Measurements from ENCODE around the gene IL34.
A peak's percentile ranks its signal among the peaks of the same experiment; 100 is the strongest.

The IL34 gene

DNA sequence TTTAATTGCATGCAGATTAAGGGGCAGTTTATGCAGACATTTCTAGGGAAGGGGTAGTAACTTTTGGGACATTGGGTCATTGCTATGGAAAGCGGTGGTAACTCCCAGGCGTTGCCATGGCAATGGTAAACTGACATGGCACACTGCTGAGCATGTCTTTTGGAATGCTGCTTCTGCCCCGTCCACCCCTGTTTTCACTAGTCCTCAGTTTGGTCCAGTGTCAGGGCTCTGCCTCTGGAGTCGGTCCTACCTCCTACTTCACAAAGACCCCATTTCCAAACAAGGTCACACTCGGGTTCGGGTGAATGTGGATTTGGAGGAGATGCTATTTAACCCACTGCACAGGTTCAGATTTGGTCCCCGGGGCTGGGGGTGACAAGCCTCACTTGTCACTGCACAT is 2.9 kb downstream of the IL34 start:
- DNase-seq (ENCODE audit: low spot score), result no peak
- TF ChIP-seq, protein P1, sequence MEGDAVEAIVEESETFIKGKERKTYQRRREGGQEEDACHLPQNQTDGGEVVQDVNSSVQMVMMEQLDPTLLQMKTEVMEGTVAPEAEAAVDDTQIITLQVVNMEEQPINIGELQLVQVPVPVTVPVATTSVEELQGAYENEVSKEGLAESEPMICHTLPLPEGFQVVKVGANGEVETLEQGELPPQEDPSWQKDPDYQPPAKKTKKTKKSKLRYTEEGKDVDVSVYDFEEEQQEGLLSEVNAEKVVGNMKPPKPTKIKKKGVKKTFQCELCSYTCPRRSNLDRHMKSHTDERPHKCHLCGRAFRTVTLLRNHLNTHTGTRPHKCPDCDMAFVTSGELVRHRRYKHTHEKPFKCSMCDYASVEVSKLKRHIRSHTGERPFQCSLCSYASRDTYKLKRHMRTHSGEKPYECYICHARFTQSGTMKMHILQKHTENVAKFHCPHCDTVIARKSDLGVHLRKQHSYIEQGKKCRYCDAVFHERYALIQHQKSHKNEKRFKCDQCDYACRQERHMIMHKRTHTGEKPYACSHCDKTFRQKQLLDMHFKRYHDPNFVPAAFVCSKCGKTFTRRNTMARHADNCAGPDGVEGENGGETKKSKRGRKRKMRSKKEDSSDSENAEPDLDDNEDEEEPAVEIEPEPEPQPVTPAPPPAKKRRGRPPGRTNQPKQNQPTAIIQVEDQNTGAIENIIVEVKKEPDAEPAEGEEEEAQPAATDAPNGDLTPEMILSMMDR (IDR thresholded peaks at IDR 0.05; ENCODE audit: extremely low read depth, missing control alignments), result no peak

DNA sequence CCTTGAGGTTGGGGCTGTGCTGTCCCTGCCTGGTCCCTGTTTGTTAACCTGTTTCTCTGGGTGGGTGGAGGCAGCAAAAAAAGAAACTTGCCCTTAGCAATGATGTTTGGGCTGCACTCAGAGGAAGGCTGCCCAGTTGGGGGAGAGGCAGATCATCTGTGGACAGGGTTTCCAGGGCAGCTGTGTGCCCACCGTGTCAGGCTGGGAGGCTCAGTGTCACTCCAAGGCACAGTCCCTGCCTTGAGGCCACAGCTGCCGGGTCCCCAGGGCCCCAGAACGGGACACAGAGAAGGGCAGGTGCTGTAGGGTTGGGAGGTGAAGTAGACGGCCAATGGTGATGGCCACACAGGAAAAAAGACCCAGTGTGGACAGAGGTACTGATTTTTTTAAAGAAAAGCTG is 3.9 kb downstream of the IL34 start:
- peak; percentile 12 for DNase-seq (ENCODE audit: low spot score)
- TF ChIP-seq, protein P1 (IDR thresholded peaks at IDR 0.05; ENCODE audit: extremely low read depth, missing control alignments), result no peak

GRCh38 chr16:70651524-70651923 is 5.2 kb downstream of the IL34 start:
- TF ChIP-seq, protein P1 (IDR thresholded peaks at IDR 0.05; ENCODE audit: extremely low read depth, missing control alignments), result no peak
- DNase-seq (ENCODE audit: low spot score), result no peak

DNA sequence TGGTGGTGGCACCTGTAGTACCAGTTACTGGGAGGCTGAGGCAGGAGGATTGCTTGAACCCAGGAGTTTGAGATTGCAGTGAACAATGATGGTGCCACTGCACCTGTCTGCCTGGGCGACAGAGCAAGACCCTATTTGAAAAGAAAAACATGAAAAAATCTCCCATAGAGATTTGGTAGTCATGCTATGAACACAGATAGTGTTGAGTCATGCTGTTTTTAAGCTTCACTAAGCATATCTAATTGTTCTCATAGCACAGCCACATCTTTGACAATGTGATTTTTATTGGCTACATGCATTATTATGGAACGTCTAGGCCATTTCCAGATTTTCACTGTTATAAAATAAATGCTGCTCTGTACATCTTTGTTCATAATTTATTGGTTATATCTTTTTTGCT is 6.0 kb downstream of the IL34 start:
- peak; percentile 7 for DNase-seq (ENCODE audit: low spot score)
- TF ChIP-seq, protein P1 (IDR thresholded peaks at IDR 0.05; ENCODE audit: extremely low read depth, missing control alignments), result no peak

- no peak for DNase-seq (ENCODE audit: low spot score)
- TF ChIP-seq, protein P1 (IDR thresholded peaks at IDR 0.05; ENCODE audit: extremely low read depth, missing control alignments), result no peak
These were observed 7.0 kb downstream of the IL34 start for GRCh38 chr16:70653406-70653805.

DNA sequence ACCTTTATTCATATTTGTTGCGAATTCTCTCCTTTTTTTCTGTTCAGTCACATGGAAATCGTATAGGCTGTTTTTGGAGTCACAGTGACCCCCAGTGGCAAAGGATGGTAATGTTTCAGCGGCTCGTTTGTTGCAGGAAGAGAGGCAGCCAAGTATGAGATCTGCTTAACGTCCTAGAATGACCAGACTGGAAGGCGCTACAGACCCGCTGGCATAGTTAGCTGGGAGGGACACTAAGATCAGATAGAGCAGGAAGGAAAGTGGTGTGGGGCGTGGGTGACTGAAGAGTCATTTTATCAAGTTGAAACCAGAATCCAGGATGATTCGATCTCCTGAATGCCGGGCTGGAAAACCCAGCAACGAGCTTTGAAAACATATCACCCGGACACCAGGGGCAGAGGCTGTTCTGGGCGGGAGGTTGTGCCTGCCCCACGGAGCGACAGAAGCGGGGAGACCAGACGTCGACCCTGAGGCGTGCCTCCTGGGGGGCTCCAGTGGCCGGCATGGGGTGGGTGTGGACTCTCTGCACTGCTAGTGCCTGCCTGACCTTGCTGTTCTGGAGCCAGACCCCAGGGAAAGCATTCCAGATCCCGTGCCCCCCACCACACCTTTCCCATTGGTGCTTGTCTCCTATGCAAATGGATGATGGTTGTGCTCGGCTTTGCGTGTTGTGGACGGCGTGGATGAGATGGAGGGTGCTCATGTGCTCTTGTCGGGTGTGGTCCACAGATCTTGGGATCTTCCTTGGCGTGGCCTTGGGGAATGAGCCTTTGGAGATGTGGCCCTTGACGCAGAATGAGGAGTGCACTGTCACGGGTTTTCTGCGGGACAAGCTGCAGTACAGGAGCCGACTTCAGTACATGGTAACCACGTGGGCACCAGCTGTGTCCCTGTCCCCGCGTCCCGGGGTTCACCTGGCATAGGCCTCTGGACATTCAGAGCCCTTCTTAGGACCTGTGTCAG is 7.7 kb downstream of the IL34 start:
- TF ChIP-seq, protein P1 (IDR thresholded peaks at IDR 0.05; ENCODE audit: extremely low read depth, missing control alignments), result peak; percentile 78
- DNase-seq (ENCODE audit: low spot score), result peak; percentile 84

GRCh38 chr16:70656065-70656711 is 9.8 kb downstream of the IL34 start:
- TF ChIP-seq, protein P1 (IDR thresholded peaks at IDR 0.05; ENCODE audit: extremely low read depth, missing control alignments), result no peak

More at GRCh38 chr16:70656065-70656711, 9.8 kb downstream of the IL34 start:
- no peak for DNase-seq (ENCODE audit: low spot score)

All from GM20000 (cell line).